ENCODE results near the gene HTR1D.
A peak's percentile ranks its signal among the peaks of the same experiment; 100 is the strongest.
"Not testable (repeated sequence)": the region's sequence is repeated elsewhere in the genome, so short reads cannot be mapped to it uniquely, and the experiment has no call there.

Gene HTR1D

GRCh38 chr1:23216771-23217420 is 406 bp downstream of the HTR1D start:
- DNase-seq (ENCODE audit: low spot score): peak; percentile 78

- DNase-seq (ENCODE audit: low spot score): peak; percentile 50
These were observed 1.4 kb downstream of the HTR1D start for GRCh38 chr1:23215751-23216449.

DNA sequence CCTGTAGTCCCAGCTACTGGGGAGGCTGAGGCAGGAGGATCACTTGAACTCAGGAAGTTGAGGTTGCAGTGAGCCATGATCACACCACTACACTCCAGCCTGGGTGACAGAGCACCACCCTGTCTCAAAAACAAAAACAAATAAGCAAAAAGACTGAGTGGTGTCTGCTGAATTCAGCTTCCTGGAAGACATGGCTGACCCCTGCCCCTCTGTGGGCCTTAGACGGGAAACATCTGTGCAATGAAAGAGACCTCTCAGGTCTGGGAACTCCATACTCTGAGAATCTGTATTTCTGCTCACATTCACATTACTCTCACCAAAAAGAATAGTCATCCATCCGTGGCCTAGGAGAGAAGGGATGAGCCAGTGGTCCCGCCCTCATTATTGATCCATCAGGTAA is 2.0 kb downstream of the HTR1D start:
- DNase-seq (ENCODE audit: low spot score): no peak

DNA sequence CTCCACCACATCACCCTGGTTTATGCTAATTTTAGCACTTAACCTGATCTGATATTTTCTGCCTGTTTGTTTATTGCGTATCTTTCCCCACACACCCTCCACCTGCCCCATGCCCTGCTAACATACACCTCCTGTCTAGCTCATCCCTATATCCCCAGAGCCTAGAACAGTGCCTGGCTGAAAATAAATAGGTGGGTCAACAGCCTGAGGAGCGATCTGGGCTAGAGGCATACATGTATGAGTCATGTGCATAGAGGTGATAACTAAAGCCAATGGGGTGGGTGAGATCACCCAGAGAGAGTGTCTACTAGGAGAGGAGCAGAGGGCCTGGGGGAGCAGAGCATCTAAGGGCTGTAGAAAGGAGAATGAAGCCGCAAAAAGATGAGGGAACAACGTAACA is 2.7 kb downstream of the HTR1D start:
- DNase-seq (ENCODE audit: low spot score): no peak

GRCh38 chr1:23211955-23212354 is 5.3 kb downstream of the HTR1D start:
- no peak for DNase-seq (ENCODE audit: low spot score)

GRCh38 chr1:23210963-23211362 is 6.3 kb downstream of the HTR1D start:
- DNase-seq (ENCODE audit: low spot score): no peak

- no peak for DNase-seq (ENCODE audit: low spot score)
These were observed 6.9 kb downstream of the HTR1D start for GRCh38 chr1:23210351-23210785.

- DNase-seq (ENCODE audit: low spot score): no peak
These were observed 7.5 kb downstream of the HTR1D start for GRCh38 chr1:23209770-23210169.

- no peak for DNase-seq (ENCODE audit: low spot score)
These were observed 8.8 kb downstream of the HTR1D start for GRCh38 chr1:23208527-23208926.

DNA sequence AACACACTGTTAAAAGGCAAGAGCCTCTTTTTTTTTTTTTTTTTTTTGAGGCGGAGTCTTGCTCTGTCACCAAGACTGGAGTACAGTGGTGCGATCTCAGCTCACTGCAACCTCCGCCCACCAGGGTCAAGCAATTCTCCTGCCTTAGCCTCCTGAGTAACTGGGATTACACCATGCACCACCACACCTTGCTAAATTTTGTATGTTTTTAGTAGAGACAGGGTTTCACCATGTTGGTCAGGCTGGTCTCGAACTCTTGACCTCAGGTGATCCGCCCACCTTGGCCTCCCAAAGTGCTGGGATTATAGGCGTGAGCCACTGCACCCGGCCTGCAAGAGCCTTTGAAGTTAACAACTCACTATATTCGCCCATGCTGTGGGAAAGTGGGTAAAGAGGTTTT is 9.6 kb downstream of the HTR1D start:
- not testable (repeated sequence) for DNase-seq (ENCODE audit: low spot score)

DNA sequence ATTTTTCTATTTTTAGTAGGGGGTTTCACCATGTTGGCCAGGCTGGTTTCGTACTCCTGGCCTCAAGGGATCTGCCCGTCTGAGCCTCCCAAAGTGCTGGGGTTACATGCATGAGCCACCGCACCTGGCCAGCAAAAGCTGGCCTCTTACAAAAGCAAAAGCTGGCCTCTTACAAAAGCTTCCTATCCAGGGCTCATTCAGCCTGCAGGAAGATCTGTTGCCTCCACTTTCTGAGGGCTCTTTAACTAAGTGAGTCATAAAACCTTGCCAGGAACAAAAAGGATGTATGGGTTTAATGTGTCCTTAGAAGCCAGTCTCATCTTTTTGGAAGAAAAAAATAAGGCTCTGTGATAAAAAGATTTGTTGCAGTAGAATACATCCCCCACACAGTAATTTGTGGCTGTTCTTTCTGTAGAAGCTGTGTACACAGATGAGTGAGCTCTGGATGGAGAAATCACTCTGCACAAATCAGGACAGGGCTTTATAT is 15.0 kb downstream of the HTR1D start:
- DNase-seq (ENCODE audit: low spot score): no peak

- no peak for DNase-seq (ENCODE audit: low spot score)
These were observed 16.4 kb downstream of the HTR1D start for GRCh38 chr1:23200883-23201282.

DNA sequence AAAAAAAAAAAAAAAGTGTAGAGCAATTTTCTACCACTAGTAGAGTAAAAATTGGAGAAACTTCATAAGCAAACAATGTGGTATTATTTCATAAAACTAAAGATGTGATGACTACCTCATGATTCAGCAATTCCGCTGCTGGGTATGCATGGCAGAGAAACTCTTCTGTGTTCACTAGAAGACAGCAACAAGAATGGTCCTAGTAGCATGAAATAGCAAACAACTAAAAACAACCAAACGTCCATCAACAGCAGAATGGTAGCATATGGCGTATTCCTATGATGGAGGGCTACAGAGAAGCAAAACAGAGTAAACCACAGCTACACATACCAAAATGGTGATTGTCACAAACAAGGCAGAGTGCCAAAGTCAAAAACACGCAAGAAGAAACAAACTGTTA is 18.9 kb downstream of the HTR1D start:
- no peak for DNase-seq (ENCODE audit: low spot score)

DNA sequence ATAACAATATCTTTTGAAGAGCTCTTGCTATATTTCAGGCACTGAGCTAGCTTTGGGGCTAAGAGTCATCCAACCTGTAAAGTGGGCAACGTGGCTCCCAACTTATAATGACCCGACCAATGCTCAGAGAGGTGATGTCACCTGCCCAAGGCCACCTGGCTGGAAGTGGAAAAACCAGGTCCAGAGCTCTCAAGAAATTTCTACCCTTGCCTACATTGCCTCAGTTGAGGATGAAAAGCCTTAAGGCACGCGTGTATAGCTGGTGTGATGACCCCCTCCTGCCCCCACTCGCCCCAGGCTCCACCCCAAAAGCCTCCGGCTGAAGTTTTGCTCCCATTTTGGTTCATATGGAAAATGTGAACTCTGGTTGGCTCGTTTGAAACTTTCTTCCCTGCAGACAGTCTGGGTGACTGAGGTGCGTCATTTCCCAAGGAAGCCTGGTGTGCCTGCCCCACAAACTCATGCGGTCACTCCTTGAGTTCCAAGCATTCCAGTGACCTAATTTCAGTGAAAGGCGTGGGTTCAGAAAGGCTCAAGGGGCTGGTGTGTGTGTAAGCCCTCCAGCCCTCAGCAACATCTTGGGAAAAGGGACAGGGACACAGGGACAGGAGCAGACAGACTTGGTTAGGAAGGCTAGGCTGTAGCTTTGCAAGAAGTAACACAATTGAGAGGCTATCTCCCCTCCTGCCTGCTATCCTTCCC is 20.5 kb downstream of the HTR1D start:
- DNase-seq (ENCODE audit: low spot score): no peak

DNA sequence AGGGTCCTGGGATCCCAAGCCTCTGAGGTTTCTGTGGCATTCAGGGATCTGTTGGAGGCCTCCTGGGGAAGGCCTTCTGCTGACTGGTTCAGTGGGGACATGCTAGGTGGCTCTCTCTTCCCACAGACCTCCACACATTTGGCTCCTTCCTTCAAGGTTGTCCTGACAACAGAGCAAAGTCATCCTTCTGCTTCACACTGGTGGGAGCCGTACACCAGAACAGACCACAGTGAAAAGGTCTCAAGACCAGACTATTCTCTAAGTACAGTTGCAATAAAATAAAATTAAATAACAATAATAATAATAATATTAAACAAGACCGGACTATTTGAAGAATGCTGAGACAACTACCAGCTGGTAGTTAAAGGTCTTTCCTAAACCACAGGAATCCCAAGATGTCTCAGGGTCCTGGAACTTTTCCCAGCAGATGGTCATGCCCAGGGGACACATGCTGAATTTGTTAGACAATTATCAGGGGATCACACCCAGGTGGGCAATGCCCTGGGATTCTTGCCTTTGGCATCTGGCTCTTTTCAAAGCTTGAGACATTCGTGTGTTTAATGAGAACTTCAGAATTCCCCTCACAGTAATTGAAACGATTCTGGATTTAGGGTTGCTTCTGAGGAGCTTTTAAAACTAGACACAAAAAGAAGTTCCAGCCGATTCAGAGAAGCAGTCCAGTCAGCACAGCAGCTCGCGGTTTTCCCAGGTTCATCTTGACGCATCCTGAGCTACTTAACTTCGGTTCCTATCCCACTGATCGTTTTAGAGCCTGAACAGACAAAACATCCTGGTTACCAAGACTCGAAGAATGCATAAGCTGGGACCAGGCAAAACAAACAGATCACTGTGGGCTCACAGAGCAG is 22.9 kb downstream of the HTR1D start:
- DNase-seq (ENCODE audit: low spot score): no peak

- no peak for DNase-seq (ENCODE audit: low spot score)
These were observed 23.7 kb downstream of the HTR1D start for GRCh38 chr1:23193391-23194118.

GRCh38 chr1:23191199-23191598 is 26.1 kb downstream of the HTR1D start:
- no peak for DNase-seq (ENCODE audit: low spot score)

DNA sequence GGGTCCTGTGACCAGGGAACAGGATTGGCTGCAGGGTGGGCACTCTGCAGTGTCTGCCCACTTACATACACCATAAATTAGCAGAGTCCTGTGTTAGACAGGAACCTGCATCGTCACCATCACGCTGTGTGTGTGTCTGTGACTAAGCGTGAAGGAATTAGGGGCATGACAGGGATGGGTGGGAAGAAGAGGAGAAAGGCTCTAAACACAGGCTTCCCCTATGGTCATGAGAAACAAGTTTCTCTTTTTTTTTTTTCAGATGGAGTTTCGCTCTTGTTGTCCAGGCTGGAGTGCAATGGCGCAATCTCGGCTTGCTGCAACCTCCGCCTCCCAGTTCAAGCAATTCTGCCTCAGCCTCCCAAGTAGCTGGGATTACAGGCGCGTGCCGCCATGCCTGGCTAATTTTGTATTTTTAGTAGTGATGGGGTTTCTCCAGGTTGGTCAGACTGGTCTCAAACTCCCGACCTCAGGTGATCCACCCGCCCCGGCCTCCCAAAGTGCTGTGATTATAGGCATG is 28.3 kb downstream of the HTR1D start:
- not testable (repeated sequence) for DNase-seq (ENCODE audit: low spot score)

DNA sequence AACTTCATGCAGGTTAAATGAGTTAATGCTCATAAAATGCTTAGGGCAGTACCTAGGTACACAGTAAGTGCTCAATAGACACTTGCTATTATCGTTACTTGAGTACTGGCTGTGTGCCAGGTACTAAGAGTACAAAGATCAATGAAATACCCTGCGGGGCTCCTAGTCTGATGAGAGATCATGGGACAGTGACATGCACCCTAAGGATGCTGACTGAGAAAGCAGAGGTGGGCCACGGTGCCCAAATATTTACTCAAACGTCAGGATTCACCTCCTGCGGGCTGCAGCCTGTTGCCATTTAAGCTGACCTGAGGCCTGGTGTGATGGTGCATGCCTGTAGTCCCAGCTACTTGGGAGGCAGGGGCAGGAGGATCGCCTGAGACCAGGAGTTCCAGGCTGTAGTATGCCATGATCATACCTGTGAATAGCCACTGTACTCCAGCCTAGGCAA is 28.8 kb downstream of the HTR1D start:
- DNase-seq (ENCODE audit: low spot score): no peak

- no peak for DNase-seq (ENCODE audit: low spot score)
These were observed 29.7 kb downstream of the HTR1D start for GRCh38 chr1:23187637-23188036.

- no peak for DNase-seq (ENCODE audit: low spot score)
These were observed 31.9 kb downstream of the HTR1D start for GRCh38 chr1:23185381-23185780.

Measured in ecto neural progenitor cell (in vitro differentiated cells).